Measurements from ENCODE around the gene TMED10. TPM values are rescaled to one million over a fixed set of nuclear protein-coding genes. Genes with fewer than 3 reads are reported as not detected.
A peak's percentile ranks its signal among the peaks of the same experiment; 100 is the strongest.

Gene TMED10
- total and polyA plus RNA-seq, 2 donors (not counting 1 experiment from before 2014, with no cell fraction given) = 223 to 333 TPM

DNA sequence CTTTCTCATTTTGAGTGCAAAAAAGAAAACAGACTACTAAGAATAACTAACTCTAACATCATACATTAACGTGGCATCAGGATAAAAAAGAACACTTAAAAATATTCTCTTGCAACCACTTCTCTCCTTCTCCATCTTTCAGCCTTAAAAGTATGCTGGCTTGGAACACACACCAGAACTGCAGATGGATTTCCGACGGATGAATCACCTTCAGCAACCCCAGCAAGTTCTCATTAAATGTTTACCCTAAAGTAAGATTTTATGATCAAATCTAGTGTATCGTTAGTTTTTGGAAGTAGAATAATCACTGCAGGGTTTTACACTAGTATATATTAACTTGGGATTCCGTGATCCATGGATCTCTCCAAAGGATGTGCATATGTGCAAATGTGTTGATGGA, 50.8 kb downstream of the TMED10 start:
- H3K4me1 ChIP-seq (ENCODE audit: control insufficient read depth, extremely low read depth, insufficient read depth, low read length) = peaks cover 4% of the 10 kb centered on the region
- H4K20me1 ChIP-seq (ENCODE audit: control insufficient read depth, extremely low read depth, insufficient read depth, low read length) = no peaks in the 10 kb centered on the region
- no peaks in the 10 kb centered on the region for H3K9me3 ChIP-seq (ENCODE audit: control insufficient read depth, insufficient read depth, low read depth, low read length)
- H3K36me3 ChIP-seq (ENCODE audit: control insufficient read depth, insufficient read depth, low read length) = no peaks in the 10 kb centered on the region
- H3K4me3 ChIP-seq (replicated peaks in 1 of 4; ENCODE audit: control extremely low read depth in 1 of 4, insufficient read depth in 1 of 4, low read depth in 3 of 4, low read length in 4 of 4) = peak overlapping the region; percentile 66 to 92 (median 76)
- DNase-seq (ENCODE audit: low read depth in 2 of 2) = peak; percentile 74 to 82
- peak overlapping the region; percentile 88 for H3K27ac ChIP-seq (ENCODE audit: insufficient read depth, low read length)
- H2AFZ ChIP-seq (ENCODE audit: low read length) = no peak overlapping the region
- TF ChIP-seq, protein P1, sequence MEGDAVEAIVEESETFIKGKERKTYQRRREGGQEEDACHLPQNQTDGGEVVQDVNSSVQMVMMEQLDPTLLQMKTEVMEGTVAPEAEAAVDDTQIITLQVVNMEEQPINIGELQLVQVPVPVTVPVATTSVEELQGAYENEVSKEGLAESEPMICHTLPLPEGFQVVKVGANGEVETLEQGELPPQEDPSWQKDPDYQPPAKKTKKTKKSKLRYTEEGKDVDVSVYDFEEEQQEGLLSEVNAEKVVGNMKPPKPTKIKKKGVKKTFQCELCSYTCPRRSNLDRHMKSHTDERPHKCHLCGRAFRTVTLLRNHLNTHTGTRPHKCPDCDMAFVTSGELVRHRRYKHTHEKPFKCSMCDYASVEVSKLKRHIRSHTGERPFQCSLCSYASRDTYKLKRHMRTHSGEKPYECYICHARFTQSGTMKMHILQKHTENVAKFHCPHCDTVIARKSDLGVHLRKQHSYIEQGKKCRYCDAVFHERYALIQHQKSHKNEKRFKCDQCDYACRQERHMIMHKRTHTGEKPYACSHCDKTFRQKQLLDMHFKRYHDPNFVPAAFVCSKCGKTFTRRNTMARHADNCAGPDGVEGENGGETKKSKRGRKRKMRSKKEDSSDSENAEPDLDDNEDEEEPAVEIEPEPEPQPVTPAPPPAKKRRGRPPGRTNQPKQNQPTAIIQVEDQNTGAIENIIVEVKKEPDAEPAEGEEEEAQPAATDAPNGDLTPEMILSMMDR (conservative IDR thresholded peaks at IDR 0.05 in 1 of 2, IDR thresholded peaks at IDR 0.05 in 1 of 2; ENCODE audit: low read depth in 1 of 2, low read length in 2 of 2) = no peak
- TF ChIP-seq EZH2 (IDR thresholded peaks at IDR 0.05; ENCODE audit: low read length, missing control alignments) = no peak
- no peak overlapping the region for H3K9ac ChIP-seq (ENCODE audit: insufficient read depth, low read length)
- peaks cover 11% of the 10 kb centered on the region for H3K79me2 ChIP-seq (ENCODE audit: control insufficient read depth, insufficient read depth, low read length)
- peak overlapping the region; percentile 97 for H3K4me2 ChIP-seq (ENCODE audit: extremely low read depth, insufficient read depth, low read length)
- H3K27me3 ChIP-seq (ENCODE audit: control insufficient read depth, insufficient read depth, low read length) = no peaks in the 10 kb centered on the region

DNA sequence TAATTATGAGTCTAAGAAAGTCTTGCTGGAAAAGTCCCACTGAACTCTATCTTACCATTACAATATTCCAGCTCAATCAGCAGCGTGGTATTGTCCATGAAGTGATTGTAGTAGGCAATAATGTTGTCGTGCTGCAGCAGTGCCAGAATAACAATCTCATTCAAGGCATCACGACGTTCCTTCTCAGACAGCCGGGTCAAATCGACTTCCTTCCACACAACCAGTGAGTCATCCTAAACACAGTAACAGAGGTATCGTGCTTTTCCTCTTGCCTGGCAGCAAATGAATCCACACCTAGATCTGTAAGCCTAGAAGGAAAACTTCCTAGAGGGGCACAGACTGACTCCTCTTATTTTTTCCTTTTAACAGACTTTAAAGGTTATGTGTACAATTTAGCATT, 52.4 kb downstream of the TMED10 start:
- no peak overlapping the region for H3K4me2 ChIP-seq (ENCODE audit: extremely low read depth, insufficient read depth, low read length)
- no peak overlapping the region for H3K9ac ChIP-seq (ENCODE audit: insufficient read depth, low read length)
- H3K79me2 ChIP-seq (ENCODE audit: control insufficient read depth, insufficient read depth, low read length) = peaks cover 11% of the 10 kb centered on the region
- no peaks in the 10 kb centered on the region for H3K36me3 ChIP-seq (ENCODE audit: control insufficient read depth, insufficient read depth, low read length)
- no peaks in the 10 kb centered on the region for H4K20me1 ChIP-seq (ENCODE audit: control insufficient read depth, extremely low read depth, insufficient read depth, low read length)
- no peak overlapping the region for H2AFZ ChIP-seq (ENCODE audit: low read length)
- H3K27ac ChIP-seq (ENCODE audit: insufficient read depth, low read length) = no peak overlapping the region
- H3K27me3 ChIP-seq (ENCODE audit: control insufficient read depth, insufficient read depth, low read length) = no peaks in the 10 kb centered on the region
- TF ChIP-seq EZH2 (IDR thresholded peaks at IDR 0.05; ENCODE audit: low read length, missing control alignments) = no peak
- TF ChIP-seq, protein P1 (conservative IDR thresholded peaks at IDR 0.05 in 1 of 2, IDR thresholded peaks at IDR 0.05 in 1 of 2; ENCODE audit: low read depth in 1 of 2, low read length in 2 of 2) = no peak
- DNase-seq (ENCODE audit: low read depth in 2 of 2) = peak; percentile 66 to 92
- peaks cover 4% of the 10 kb centered on the region for H3K4me1 ChIP-seq (ENCODE audit: control insufficient read depth, extremely low read depth, insufficient read depth, low read length)
- no peak overlapping the region for H3K4me3 ChIP-seq (replicated peaks in 1 of 4; ENCODE audit: control extremely low read depth in 1 of 4, insufficient read depth in 1 of 4, low read depth in 3 of 4, low read length in 4 of 4)
- H3K9me3 ChIP-seq (ENCODE audit: control insufficient read depth, insufficient read depth, low read depth, low read length) = no peaks in the 10 kb centered on the region

DNA sequence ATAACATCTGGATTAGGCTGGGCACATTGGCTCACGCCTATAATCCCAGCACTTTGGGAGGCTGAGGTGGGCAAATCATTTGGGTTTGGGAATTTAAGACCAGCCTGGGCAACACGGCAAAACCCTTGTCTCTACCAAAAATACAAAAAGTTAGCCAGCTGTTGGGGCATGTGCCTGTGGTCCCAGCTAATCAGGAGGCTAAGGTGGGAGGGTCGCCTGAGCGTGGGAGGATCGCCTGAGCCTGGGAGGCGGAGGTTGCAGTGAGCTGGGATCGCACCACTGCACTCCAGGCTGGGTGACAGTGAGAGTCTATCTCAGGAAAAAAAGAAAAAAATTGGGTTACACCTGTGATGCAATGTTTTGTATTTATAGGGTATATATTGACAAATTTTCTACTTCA, 54.9 kb downstream of the TMED10 start:
- no peaks in the 10 kb centered on the region for H4K20me1 ChIP-seq (ENCODE audit: control insufficient read depth, extremely low read depth, insufficient read depth, low read length)
- no peak overlapping the region for H3K27ac ChIP-seq (ENCODE audit: insufficient read depth, low read length)
- H3K79me2 ChIP-seq (ENCODE audit: control insufficient read depth, insufficient read depth, low read length) = peaks cover 8% of the 10 kb centered on the region
- H3K9me3 ChIP-seq (ENCODE audit: control insufficient read depth, insufficient read depth, low read depth, low read length) = no peaks in the 10 kb centered on the region
- TF ChIP-seq EZH2 (IDR thresholded peaks at IDR 0.05; ENCODE audit: low read length, missing control alignments) = no peak
- TF ChIP-seq, protein P1 (conservative IDR thresholded peaks at IDR 0.05 in 1 of 2, IDR thresholded peaks at IDR 0.05 in 1 of 2; ENCODE audit: low read depth in 1 of 2, low read length in 2 of 2) = no peak
- H3K4me1 ChIP-seq (ENCODE audit: control insufficient read depth, extremely low read depth, insufficient read depth, low read length) = peaks cover 3% of the 10 kb centered on the region
- DNase-seq (ENCODE audit: low read depth in 2 of 2) = no peak
- no peaks in the 10 kb centered on the region for H3K27me3 ChIP-seq (ENCODE audit: control insufficient read depth, insufficient read depth, low read length)
- no peak overlapping the region for H3K9ac ChIP-seq (ENCODE audit: insufficient read depth, low read length)
- no peaks in the 10 kb centered on the region for H3K36me3 ChIP-seq (ENCODE audit: control insufficient read depth, insufficient read depth, low read length)
- no peak overlapping the region for H3K4me3 ChIP-seq (replicated peaks in 1 of 4; ENCODE audit: control extremely low read depth in 1 of 4, insufficient read depth in 1 of 4, low read depth in 3 of 4, low read length in 4 of 4)
- no peak overlapping the region for H3K4me2 ChIP-seq (ENCODE audit: extremely low read depth, insufficient read depth, low read length)
- no peak overlapping the region for H2AFZ ChIP-seq (ENCODE audit: low read length)
